Measurements from ENCODE around the gene AHDC1.

AHDC1 gene

DNA sequence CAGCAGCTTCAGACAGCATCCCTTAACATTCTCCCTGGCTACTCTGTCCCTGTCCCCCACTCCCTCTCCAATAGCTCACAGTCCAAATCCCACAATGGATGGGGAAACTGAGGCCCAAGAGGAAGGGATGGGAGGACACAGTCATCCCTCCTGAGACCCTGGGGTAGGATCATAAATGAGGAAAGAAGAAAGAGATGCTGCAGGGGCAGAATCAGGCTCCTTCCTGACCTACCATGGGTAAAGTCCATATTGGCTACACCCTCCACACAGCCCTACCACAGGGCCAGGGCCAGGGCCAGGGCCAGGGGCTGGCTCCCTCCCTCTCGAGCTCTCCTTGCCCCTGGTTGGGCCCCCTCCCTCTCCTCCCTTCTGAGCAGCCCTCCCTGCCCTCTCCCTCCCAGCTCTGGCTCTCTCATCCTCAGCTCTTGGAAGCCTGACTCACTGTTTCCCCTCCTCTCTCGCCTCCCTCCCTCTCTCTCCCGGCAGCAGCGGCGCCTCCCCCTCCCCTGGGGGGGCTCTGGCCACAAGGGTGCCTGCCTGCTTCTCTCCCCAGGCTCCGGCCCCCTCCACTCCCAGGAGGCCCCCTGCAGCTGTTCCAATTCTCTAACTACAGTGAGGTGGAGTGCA lies 4.9 kb downstream of the AHDC1 start:
- DNase-seq (ENCODE audit: insufficient read length, low spot score) = no peak
- TF ChIP-seq, protein P1, sequence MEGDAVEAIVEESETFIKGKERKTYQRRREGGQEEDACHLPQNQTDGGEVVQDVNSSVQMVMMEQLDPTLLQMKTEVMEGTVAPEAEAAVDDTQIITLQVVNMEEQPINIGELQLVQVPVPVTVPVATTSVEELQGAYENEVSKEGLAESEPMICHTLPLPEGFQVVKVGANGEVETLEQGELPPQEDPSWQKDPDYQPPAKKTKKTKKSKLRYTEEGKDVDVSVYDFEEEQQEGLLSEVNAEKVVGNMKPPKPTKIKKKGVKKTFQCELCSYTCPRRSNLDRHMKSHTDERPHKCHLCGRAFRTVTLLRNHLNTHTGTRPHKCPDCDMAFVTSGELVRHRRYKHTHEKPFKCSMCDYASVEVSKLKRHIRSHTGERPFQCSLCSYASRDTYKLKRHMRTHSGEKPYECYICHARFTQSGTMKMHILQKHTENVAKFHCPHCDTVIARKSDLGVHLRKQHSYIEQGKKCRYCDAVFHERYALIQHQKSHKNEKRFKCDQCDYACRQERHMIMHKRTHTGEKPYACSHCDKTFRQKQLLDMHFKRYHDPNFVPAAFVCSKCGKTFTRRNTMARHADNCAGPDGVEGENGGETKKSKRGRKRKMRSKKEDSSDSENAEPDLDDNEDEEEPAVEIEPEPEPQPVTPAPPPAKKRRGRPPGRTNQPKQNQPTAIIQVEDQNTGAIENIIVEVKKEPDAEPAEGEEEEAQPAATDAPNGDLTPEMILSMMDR (IDR thresholded peaks at IDR 0.05; ENCODE audit: insufficient read depth, missing control alignments) = no peak
- FAIRE-seq = no peak

DNA sequence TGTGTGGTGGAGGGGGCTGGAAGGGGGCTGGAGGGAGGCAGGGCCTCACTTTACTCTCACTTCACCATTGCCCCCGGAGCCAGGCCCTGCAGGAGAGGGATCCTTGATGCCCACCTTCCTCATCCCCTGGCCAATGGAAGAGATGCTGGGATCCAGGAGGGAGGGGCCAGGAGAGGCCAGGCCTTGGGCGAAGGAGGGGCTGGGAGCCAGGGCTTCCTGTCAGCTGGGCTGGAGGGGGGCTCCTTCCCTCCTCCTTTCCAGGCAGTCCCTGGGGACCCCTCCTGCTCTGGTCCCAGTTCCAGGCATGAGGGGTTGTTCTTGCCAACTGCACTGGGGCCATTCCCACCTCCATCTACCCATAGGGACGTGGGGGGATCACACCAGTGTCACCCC lies 5.7 kb downstream of the AHDC1 start:
- TF ChIP-seq, protein P1 (IDR thresholded peaks at IDR 0.05; ENCODE audit: insufficient read depth, missing control alignments) = no peak
- no peak for FAIRE-seq
- no peak for DNase-seq (ENCODE audit: insufficient read length, low spot score)

DNA sequence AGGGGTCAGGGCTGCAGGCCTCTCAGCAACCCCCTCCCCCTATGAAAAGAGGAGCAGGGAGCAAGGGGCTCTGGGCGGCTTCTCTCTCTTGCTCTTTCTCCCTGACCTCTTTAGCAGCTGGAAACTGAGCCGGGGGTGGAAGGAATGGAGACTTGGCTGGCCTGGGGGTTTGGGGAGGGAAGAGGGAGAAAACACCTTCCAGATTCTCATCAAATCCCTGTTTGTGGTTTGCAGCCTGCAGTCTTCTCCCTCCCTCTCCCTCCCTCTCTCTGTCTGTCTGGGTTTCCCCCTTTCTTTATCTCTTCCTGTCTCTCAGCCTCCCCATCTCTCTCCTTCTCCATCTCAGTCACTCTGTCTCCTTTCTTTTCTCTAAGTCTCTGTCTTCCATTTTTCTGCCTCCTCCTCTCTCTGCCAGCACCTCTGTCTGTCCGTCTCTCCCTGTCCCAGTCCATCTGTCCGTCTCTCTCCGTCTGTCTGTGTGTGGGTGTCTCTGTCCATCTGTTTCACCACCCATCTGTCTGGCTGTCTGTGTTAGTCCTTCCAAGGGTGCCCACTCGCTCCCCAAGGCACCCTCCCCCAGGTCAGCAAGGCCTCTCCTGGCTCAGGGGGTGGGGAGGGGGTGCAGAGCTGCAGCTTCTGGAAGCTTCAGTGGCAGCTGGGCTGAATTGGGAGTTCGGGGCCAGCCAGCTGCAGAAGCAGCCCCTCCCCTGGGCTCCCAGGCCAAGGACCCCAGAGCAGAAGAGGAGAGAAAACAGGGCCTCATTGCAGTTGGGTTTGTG lies 6.2 kb downstream of the AHDC1 start:
- no peak for DNase-seq (ENCODE audit: insufficient read length, low spot score)
- no peak for FAIRE-seq
- TF ChIP-seq, protein P1 (IDR thresholded peaks at IDR 0.05; ENCODE audit: insufficient read depth, missing control alignments) = no peak

DNA sequence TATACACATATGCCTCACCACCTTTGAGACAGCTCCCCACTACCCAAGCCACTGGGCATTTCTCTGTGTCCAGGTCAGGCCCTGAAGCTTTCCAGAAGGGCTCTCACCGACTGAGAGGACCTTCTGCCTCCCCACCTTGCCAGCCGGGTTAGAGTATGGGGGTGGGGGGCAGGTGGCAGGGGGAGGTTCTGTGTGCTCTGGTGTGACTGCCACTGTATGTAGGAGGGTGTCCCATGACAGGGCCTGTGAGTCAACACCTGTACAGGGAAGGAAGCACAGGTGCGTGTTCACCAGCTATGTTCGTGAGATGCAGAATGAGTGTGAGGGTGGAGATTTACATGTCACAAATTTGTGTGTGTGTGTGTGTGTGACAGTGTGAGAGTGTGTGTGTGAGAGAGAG lies 7.0 kb downstream of the AHDC1 start:
- DNase-seq (ENCODE audit: insufficient read length, low spot score) (no peak), FAIRE-seq (no peak)
- TF ChIP-seq, protein P1 (IDR thresholded peaks at IDR 0.05; ENCODE audit: insufficient read depth, missing control alignments) = no peak

DNA sequence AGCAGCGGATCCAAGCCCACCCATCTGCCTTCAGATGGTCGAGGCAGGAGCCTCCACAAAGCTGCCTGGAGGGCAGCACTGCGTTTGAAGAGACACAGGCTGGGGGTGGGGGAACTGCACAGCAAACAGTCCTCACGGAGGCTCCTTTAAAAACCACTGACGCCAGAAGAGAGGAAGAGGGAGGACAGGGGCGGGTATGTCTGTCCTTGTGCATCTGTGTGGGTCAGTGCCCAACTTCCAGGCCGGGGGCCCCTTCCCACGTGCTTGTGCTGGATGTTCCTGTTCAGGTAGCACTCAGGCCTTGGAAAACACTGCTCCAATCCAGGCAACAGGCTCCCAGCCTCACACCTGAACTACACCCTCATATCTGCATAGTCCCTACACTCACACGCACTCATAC lies 7.7 kb downstream of the AHDC1 start:
- TF ChIP-seq, protein P1 (IDR thresholded peaks at IDR 0.05; ENCODE audit: insufficient read depth, missing control alignments) = no peak
- no peak for FAIRE-seq
- no peak for DNase-seq (ENCODE audit: insufficient read length, low spot score)

DNA sequence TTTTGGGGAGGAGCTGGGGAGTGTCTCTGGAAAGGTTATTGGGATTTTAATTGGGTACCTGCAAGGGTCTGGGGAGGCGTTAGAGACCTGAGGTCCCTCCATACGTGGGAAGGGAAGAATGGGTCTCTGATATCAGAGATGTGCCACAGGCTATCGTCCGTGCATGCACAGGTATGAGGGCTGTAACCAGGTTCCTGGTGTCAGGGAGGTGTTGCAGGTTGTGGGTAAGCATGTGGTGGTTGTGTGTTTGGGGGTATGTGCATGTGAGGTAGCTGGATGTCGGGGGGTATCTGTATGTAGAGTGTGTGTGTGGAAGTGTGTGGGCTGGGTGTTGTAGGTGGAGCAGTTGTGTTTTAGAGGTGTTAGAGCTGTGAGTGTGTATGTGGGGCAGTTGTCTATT lies 8.3 kb downstream of the AHDC1 start:
- TF ChIP-seq, protein P1 (IDR thresholded peaks at IDR 0.05; ENCODE audit: insufficient read depth, missing control alignments) = no peak
- FAIRE-seq = no peak
- no peak for DNase-seq (ENCODE audit: insufficient read length, low spot score)
